Superior temporal gyrus (tissue), 1 donor: ENCODE measurements around the gene PRKG1.
"Not testable (repeated sequence)": the region's sequence is repeated elsewhere in the genome, so short reads cannot be mapped to it uniquely, and the experiment has no call there.

Experiments
- DNase-seq: peaks from one replicate; pipeline ENCODE4 v3.0.0-alpha.2; 2016; ENCODE audit errors: extremely low spot score

PRKG1 gene

GRCh38 chr10:51117053-51117660 lies 42.9 kb downstream of the PRKG1 start:
- DNase-seq, result no peak

GRCh38 chr10:51117794-51118193 lies 43.5 kb downstream of the PRKG1 start:
- DNase-seq, result peak; percentile 12

- no peak for DNase-seq
These were observed 45.2 kb downstream of the PRKG1 start for GRCh38 chr10:51119441-51119840.

GRCh38 chr10:51121861-51122260 lies 47.6 kb downstream of the PRKG1 start:
- no peak for DNase-seq

- DNase-seq, result no peak
These were observed 50.6 kb downstream of the PRKG1 start for GRCh38 chr10:51124852-51125251.

- DNase-seq, result no peak
These were observed 51.2 kb downstream of the PRKG1 start for GRCh38 chr10:51125518-51125917.

GRCh38 chr10:51129946-51130544 lies 55.8 kb downstream of the PRKG1 start:
- no peak for DNase-seq

GRCh38 chr10:51137756-51138529 lies 63.7 kb downstream of the PRKG1 start:
- DNase-seq, result no peak

GRCh38 chr10:51139176-51139575 lies 64.9 kb downstream of the PRKG1 start:
- DNase-seq, result no peak

- no peak for DNase-seq
These were observed 66.7 kb downstream of the PRKG1 start for GRCh38 chr10:51141010-51141409.

- DNase-seq, result no peak
These were observed 70.0 kb downstream of the PRKG1 start for GRCh38 chr10:51144161-51144781.

GRCh38 chr10:51145375-51145774 lies 71.1 kb downstream of the PRKG1 start:
- DNase-seq, result no peak

GRCh38 chr10:51147644-51148399 lies 73.5 kb downstream of the PRKG1 start:
- DNase-seq, result no peak

GRCh38 chr10:51156926-51157325 lies 82.6 kb downstream of the PRKG1 start:
- no peak for DNase-seq

GRCh38 chr10:51158832-51159231 lies 84.5 kb downstream of the PRKG1 start:
- no peak for DNase-seq

GRCh38 chr10:51159841-51160240 lies 85.6 kb downstream of the PRKG1 start:
- no peak for DNase-seq

- no peak for DNase-seq
These were observed 87.7 kb downstream of the PRKG1 start for GRCh38 chr10:51162002-51162401.

- DNase-seq, result not testable (repeated sequence)
These were observed 89.2 kb downstream of the PRKG1 start for GRCh38 chr10:51163380-51164049.

GRCh38 chr10:51168086-51168815 lies 94.0 kb downstream of the PRKG1 start:
- no peak for DNase-seq

GRCh38 chr10:51169111-51169510 lies 94.8 kb downstream of the PRKG1 start:
- no peak for DNase-seq
